HFFc6 (cell line): ENCODE data around the gene ATP6V0A1. TPM values are rescaled to one million over a fixed set of nuclear protein-coding genes. Genes with fewer than 3 reads are reported as not detected.
"Not testable (repeated sequence)": the region's sequence is repeated elsewhere in the genome, so short reads cannot be mapped to it uniquely, and the experiment has no call there.

ENCODE experiments used
- DNase-seq: peaks from one replicate; pipeline ENCODE4 v3.0.0-alpha.2; 2018
- H3K27ac Mint-ChIP-seq: 2 replicates; pipeline ENCODE4 v1.8.0; 2020; ENCODE audit warnings: mild to moderate bottlenecking, mixed read lengths
- H3K27me3 Mint-ChIP-seq: 2 replicates; pipeline ENCODE4 v1.8.0; 2021; ENCODE audit warnings: mild to moderate bottlenecking, moderate library complexity, mixed read lengths; ENCODE audit not compliant: insufficient read depth
- H3K36me3 Mint-ChIP-seq: 2 replicates; pipeline ENCODE4 v1.8.0; 2021; ENCODE audit warnings: low read depth, mixed read lengths
- H3K4me1 Mint-ChIP-seq: 2 replicates; pipeline ENCODE4 v1.8.0; 2020; ENCODE audit warnings: low read depth, mixed read lengths
- H3K4me3 Mint-ChIP-seq: 2 replicates; pipeline ENCODE4 v1.8.0; 2020; ENCODE audit warnings: mild to moderate bottlenecking, moderate library complexity, mixed read lengths
- H3K9me3 Mint-ChIP-seq: 2 replicates; pipeline ENCODE4 v1.8.0; 2020; ENCODE audit warnings: mild to moderate bottlenecking, mixed read lengths
- total RNA-seq, 6 experiments: library from RNA; stranded (reverse); fragmentation: NEBNext Ultra II Directional; extraction: Animal tissue kit (Norgen Biotek cat#: 25700); gene quantifications; 2 replicates in 1 of 6; 3 replicates in 5 of 6; pipeline ENCODE4 v1.2.3, GENCODE V29; 2021
- TF ChIP-seq, protein P1 (sequence below): fragments of 200-600 bp; sonication (generic); IDR thresholded peaks from 2 replicates; pipeline ENCODE4 v1.5.0; 2021; ENCODE audit warnings: antibody characterized with exemption, mild to moderate bottlenecking

ATP6V0A1 gene
- total RNA-seq, 6 experiments from 2014 or later: 29.6 to 56.7 (median 37.1) TPM

DNA sequence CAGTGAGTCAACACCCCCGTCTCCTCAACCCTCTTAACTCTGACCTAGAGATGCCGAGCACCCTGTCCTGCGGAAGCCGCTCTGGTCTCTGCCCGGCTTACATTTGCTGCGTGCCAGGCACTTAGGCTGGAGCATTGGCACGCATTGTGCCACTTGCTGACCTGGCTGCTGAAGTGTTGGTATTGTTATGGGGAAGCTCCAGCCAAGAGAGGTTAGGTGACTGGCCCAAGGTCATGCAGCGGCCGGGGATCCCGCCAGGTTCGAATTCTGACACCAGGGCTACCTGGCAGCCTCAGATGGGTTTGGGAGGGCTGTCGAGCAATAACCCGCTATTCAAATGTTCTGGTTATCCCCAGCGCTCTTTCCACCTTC, 89.0 kb downstream of the ATP6V0A1 start:
- Mint-ChIP-seq H3K4me3 (no peak overlapping the region), H3K9me3 (no peaks in the 10 kb centered on the region), H3K27me3 (peaks cover 3% of the 10 kb centered on the region), H3K4me1 (peaks cover 9% of the 10 kb centered on the region; the same call in 1 of the 2 replicates), H3K36me3 (0 out of 2 replicates have a peak, but pooled peaks cover 4% of the 10 kb centered on the region), H3K27ac (no peak overlapping the region)
- TF ChIP-seq, protein P1, sequence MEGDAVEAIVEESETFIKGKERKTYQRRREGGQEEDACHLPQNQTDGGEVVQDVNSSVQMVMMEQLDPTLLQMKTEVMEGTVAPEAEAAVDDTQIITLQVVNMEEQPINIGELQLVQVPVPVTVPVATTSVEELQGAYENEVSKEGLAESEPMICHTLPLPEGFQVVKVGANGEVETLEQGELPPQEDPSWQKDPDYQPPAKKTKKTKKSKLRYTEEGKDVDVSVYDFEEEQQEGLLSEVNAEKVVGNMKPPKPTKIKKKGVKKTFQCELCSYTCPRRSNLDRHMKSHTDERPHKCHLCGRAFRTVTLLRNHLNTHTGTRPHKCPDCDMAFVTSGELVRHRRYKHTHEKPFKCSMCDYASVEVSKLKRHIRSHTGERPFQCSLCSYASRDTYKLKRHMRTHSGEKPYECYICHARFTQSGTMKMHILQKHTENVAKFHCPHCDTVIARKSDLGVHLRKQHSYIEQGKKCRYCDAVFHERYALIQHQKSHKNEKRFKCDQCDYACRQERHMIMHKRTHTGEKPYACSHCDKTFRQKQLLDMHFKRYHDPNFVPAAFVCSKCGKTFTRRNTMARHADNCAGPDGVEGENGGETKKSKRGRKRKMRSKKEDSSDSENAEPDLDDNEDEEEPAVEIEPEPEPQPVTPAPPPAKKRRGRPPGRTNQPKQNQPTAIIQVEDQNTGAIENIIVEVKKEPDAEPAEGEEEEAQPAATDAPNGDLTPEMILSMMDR: no peak
- no peak for DNase-seq

GRCh38 chr17:42548070-42548837, 89.6 kb downstream of the ATP6V0A1 start:
- TF ChIP-seq, protein P1: peak; percentile 67
- peaks cover 9% of the 10 kb centered on the region; the same call in 1 of the 2 replicates for H3K4me1 Mint-ChIP-seq
- H3K27ac Mint-ChIP-seq: no peak overlapping the region
- 0 out of 2 replicates have a peak, but pooled peaks cover 4% of the 10 kb centered on the region for H3K36me3 Mint-ChIP-seq
- H3K4me3 Mint-ChIP-seq: peak overlapping the region; percentile 28; the same call in 1 of the 2 replicates
- peaks cover 5% of the 10 kb centered on the region for H3K27me3 Mint-ChIP-seq
- H3K9me3 Mint-ChIP-seq: no peaks in the 10 kb centered on the region
- no peak for DNase-seq

DNA sequence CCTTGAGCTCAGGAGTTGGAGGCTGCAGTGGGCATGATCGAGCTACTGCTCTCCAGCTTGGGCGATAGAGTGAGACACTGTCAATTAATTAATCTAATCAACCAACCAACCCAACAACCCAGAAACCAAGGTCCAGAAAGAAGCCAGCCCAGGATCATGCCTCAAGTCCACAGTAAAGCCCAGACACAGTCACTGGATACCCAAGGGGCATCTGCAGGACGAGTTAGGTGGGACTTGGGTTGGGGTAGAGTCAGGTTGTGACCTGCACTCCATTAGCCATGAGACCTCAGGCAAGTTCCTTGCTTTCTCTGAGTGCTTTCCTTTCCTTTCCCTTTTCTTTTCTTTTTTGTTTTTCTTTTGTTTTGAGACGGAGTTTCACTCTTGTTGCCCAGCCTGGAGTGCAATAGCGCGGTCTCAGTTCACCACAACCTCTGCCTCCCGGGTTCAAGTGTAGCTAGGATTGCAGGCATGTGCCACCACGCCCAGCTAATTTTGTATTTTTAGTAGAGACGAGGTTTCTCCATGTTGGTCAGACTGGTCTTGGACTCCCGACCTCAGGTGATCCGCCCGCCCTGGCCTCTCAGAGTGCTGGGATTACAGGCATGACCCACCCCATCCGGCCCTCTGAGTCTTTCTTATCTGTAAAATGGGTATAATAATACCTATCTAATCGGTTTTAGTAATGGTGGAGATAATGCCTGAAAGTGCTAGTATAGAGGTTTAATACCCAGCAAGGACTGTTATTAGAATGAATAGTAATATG, 90.5 kb downstream of the ATP6V0A1 start:
- no peaks in the 10 kb centered on the region for H3K9me3 Mint-ChIP-seq

GRCh38 chr17:42552736-42553135, 94.1 kb downstream of the ATP6V0A1 start, which contains the start of gene HSD17B1:
Gene HSD17B1 (plus strand): TSS chr17:42552923. CDS start chr17:42552934, 11 bp downstream.
- not testable (repeated sequence) for H3K9me3 Mint-ChIP-seq, H3K27me3 Mint-ChIP-seq, DNase-seq, H3K36me3 Mint-ChIP-seq
- Mint-ChIP-seq H3K4me1 (peaks cover 17% of the 10 kb centered on the region), H3K4me3 (peak within 1 kb of the TSS; percentile 91), H3K27ac (peak within 1 kb of the TSS; percentile 11; the same call in 1 of the 2 replicates)

More for the DNA sequence above, 90.5 kb downstream of the ATP6V0A1 start:
- H3K4me3 Mint-ChIP-seq: no peak overlapping the region
- TF ChIP-seq, protein P1: no peak
- 0 out of 2 replicates have a peak, but pooled peaks cover 4% of the 10 kb centered on the region for H3K36me3 Mint-ChIP-seq
- H3K4me1 Mint-ChIP-seq: peaks cover 9% of the 10 kb centered on the region; the same call in 1 of the 2 replicates
- no peak overlapping the region for H3K27ac Mint-ChIP-seq
- no peak for DNase-seq
- H3K27me3 Mint-ChIP-seq: peaks cover 5% of the 10 kb centered on the region

GRCh38 chr17:42553161-42553818, 94.6 kb downstream of the ATP6V0A1 start:
- H3K9me3 Mint-ChIP-seq: no peaks in the 10 kb centered on the region
- H3K27me3 Mint-ChIP-seq: peaks cover 3% of the 10 kb centered on the region
- no peaks in the 10 kb centered on the region for H3K36me3 Mint-ChIP-seq
- H3K27ac Mint-ChIP-seq: no peak overlapping the region
- peaks cover 17% of the 10 kb centered on the region for H3K4me1 Mint-ChIP-seq
- TF ChIP-seq, protein P1: no peak
- no peak for DNase-seq
- H3K4me3 Mint-ChIP-seq: peak overlapping the region; percentile 91
